Activated naive CD4-positive, alpha-beta T cell treated with anti-CD3 and anti-CD28 coated beads, Interleukin-2, amount 50 U/mL, for 72 hours (primary cell): ENCODE data around the gene ACOT11. TPM values are rescaled to one million over a fixed set of nuclear protein-coding genes. Genes with fewer than 3 reads are reported as not detected.
A peak's percentile ranks its signal among the peaks of the same experiment; 100 is the strongest.

ENCODE experiments used
- ATAC-seq, 2 donors: fragments of 150-1000 bp; cut with Tn5 transposase; 2 replicates each; pipeline ENCODE4 v1.10.0; 2021; ENCODE audit warnings: mild to moderate bottlenecking in 2 of 2, moderate library complexity in 2 of 2
- DNase-seq, 2 donors: peaks; one replicate each; pipeline ENCODE4 v3.0.0; 2021 to 2022; ENCODE audit warnings: low spot score in 2 of 2
- H3K27ac Mint-ChIP-seq, 2 donors: one replicate each; pipeline ENCODE4 v1.8.0; 2022; ENCODE audit warnings: mild to moderate bottlenecking in 2 of 2, mixed read lengths in 2 of 2
- H3K36me3 Mint-ChIP-seq, 2 donors: one replicate each; pipeline ENCODE4 v1.8.0; 2022; ENCODE audit warnings: mixed read lengths in 2 of 2
- H3K9me3 Mint-ChIP-seq, 2 donors: one replicate each; pipeline ENCODE4 v1.8.0; 2022; ENCODE audit warnings: mixed read lengths in 2 of 2
- total RNA-seq, 2 donors: library from RNA; stranded (reverse); gene quantifications; one replicate each; pipeline ENCODE4 v1.2.3, GENCODE V29; 2022

The ACOT11 gene
- total RNA-seq, 2 donors from 2014 or later, result 1.0 to 4.5 TPM

DNA sequence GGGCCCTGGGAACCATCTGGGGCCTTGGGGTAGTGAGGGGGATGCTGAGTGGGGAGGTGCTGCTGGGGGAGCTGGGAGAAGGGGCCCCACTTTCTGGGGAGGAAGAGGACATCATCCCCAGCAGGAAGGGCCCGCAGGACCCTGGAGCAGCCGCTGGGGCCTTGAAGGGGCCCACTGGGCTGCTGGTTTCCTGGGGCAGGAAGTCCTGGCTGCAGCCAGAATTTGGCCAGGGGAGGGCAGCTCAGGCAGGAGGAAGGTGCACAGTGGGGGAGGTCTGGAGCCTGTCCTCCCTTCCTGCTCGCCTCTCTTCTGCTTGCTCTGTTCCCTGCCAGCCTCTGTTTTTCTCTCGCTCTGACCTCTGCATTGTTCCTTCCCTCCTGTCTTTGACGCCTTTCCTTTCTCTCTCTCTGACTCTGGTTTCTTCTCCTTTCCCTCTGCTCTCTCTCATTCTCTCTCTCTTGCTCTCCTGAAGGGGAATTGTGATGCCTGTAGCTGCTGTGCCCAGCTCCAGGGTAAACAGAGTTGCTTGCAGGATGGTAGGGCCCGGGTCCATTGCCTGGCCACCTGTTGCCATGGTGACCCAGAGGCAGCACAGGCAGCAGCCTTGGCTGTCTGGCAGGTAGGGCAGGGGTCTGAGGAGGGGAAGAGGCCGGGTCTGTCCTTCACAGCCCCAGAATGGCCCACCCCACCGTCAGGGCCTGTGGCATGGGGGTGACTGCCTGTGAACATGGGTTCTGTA is 23.9 kb downstream of the ACOT11 start:
- DNase-seq (no peak), ATAC-seq (no peak)
- Mint-ChIP-seq H3K9me3 (no peaks in the 10 kb centered on the region), H3K36me3 (no peaks in the 10 kb centered on the region), H3K27ac (no peak overlapping the region)

DNA sequence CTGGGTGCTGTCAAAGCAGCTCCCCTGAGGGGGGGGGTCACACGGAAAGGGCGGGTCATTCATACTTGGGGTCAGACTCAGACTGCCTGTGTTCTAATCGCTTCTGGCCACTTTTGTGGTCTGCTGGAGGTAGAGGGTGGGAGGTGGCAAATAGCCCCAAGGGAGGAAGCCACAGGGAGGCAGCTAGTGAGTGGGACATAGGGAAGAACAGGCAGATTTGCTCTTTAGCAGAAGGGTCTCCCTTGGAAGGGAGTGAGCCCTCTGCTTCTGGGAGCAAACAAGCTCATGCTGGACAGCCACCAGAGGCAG is 24.5 kb downstream of the ACOT11 start:
- ATAC-seq (no peak), DNase-seq (no peak)
- H3K9me3 Mint-ChIP-seq, result no peaks in the 10 kb centered on the region
- H3K36me3 Mint-ChIP-seq, result no peaks in the 10 kb centered on the region
- H3K27ac Mint-ChIP-seq, result no peak overlapping the region

DNA sequence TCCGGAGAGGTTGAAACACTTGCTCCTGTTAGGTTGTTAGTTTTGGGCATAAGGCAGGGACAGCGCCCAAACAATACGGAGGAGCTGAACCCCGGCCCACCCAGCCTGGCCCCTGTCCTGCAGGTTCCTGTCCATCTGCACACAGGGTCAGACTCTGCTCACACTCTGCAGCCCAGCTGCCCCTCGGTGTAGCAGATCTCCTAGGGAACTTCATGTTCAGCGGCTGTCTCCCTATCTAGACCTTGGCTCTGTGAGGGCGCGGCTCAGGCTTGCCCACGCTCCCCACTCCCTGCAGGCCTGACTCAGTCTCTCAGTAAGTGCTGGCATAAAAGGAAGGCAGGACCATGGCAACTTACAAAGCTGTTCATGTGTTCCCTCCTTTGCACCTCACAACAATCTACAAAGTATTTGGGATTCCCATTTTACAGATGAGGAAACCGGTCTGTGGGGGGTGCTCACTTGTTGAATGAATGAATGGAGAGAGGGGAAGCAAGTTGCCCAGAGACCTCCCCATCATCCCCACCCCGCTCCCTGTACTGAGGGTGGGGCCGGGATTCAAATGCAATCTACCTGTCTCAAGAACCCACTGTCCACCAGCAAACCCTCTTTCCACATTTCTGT is 26.2 kb downstream of the ACOT11 start:
- H3K9me3 Mint-ChIP-seq, result no peaks in the 10 kb centered on the region
- DNase-seq, result no peak

DNA sequence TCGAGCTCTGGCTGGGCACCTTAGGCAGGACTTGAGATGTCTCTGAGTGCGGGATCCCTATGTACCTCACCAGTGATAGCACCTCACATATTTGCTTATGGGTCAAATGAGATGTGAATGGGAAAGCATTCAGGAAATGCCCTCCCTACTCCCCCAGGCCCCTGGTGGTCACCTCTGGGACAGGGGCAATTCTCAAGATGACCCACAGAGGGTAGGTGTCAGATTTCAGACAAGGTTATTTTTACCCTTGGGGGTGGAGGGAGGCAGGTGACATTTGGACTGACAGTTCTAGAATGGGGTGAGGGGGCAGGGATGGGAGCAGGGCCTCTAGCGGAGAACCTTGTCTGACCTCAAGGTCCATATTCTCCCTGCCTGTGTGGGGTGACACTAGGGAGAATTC is 27.1 kb downstream of the ACOT11 start:
- no peaks in the 10 kb centered on the region for H3K36me3 Mint-ChIP-seq
- ATAC-seq, result no peak
- H3K27ac Mint-ChIP-seq, result peak overlapping the region in 1 of 2 donors; percentile 15
- H3K9me3 Mint-ChIP-seq, result no peaks in the 10 kb centered on the region
- DNase-seq, result no peak

More for the DNA sequence above, 26.2 kb downstream of the ACOT11 start:
- Mint-ChIP-seq H3K27ac (peak overlapping the region in 1 of 2 donors; percentile 15), H3K36me3 (no peaks in the 10 kb centered on the region)
- no peak for ATAC-seq

DNA sequence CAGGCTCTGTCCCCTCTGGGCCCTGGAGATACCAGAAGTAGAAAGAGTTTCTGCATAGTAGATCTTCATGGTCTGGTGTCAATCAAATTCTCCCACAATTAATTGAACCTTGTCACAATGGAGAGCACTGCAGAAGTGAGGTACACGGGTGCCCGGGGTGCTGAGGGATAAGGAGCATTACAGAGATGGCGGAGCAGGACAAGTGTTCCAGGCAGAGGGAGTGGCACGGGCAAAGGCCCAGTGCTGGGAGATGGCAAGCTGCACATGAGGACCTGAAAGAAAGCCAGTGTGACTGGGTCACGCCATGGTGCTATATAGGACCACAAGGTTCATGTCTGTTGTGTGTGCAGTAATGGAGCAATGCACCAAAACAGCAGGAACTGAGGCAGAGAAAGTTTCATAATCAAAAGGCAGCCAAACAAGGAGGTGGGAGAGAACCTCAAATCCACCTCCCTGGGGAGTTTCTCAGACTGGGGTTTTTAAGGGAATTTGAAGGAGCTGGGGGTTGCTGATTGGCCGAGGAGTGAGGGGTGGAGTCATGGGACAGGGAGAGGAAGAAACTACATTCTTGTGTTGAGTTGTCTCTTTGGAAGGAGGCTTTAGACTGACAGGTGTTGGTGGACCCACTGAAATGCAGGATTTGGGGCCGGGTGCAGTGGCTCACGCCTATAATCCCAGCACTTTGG is 27.7 kb downstream of the ACOT11 start:
- ATAC-seq (no peak), DNase-seq (no peak)
- H3K36me3 Mint-ChIP-seq, result no peaks in the 10 kb centered on the region
- H3K27ac Mint-ChIP-seq, result no peak overlapping the region
- H3K9me3 Mint-ChIP-seq, result no peaks in the 10 kb centered on the region

DNA sequence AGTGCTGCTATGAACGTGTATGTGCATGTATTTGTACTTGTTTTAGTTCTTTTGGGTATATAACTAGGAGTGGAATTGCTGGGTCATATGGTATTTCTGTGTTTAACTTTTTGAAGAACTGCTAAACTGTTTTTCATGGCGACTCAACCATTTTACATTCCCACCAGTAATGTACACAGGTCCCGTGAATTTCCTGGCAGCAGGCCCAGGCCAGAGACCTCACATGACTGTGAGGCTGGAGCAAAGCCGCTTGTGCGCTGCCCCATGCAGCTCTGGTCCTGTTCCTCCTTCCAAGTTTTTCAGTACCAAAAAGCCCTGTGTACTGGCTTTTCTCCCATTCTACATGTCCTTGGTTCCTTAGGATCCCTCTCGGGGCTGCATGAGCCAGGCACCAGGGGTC is 29.6 kb downstream of the ACOT11 start:
- ATAC-seq (no peak), DNase-seq (no peak)
- Mint-ChIP-seq H3K9me3 (no peaks in the 10 kb centered on the region), H3K27ac (no peak overlapping the region), H3K36me3 (no peaks in the 10 kb centered on the region)

DNA sequence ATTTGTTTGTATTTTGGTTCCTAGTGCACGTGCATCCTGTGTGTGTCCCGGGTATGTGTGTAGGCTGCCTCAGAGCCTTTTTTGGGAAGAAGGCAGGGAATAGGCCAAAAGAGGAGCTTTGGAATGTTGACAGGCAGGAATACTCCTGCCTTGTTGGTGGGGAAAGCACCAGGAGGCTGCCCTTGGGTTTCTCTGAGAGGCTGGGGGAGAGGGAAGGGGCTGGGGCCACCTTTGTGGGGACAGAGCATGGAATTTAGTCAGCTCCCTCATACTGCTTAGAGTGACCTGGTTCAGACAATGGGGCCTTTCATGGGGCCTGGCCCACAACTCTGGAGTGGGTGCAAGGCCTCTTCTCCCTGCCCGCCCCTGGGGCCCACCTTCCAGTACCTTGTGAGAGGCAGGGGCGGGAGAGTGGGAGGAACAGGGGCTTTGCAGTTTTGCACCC is 31.3 kb downstream of the ACOT11 start:
- no peaks in the 10 kb centered on the region for H3K36me3 Mint-ChIP-seq
- H3K27ac Mint-ChIP-seq, result no peak overlapping the region

DNA sequence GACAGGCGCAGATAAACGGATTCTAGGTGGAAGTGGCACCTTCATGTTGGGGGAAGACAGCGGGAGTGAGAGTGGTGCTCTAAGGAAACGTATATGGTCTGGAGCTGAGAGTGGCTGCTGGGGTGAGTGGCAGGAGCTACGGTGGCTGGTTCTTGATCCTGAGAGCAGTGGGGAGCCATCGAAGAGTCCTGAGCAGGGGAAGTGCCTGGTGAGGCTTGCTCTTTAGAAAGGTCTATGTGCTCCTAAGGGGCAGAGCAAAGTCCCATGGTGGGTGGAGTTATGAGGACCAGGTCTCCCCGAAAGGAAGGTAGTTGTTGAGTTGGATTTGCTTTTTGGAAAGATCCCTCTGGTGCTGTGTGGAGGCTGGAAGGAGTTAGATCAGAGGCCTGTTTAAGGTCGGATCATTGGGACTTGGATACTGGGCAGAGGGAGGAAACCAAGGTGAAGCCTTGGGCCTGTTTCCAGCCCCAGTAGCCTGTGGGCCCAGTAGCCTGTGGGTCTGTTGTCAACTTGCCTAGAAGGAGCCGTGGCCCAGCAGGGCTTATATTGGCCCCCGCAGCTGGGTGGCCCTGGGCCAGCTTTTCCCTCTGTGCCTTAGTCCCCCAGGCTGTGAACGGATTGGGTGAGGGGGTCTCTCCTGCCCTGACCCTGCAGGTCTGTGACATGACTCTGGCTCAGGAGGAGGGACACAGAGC is 33.0 kb downstream of the ACOT11 start:
- no peaks in the 10 kb centered on the region for H3K36me3 Mint-ChIP-seq
- no peak for DNase-seq
- H3K9me3 Mint-ChIP-seq, result no peaks in the 10 kb centered on the region
- no peak for ATAC-seq
- H3K27ac Mint-ChIP-seq, result peak overlapping the region in 1 of 2 donors; percentile 53

More for the DNA sequence above, 31.3 kb downstream of the ACOT11 start:
- no peaks in the 10 kb centered on the region for H3K9me3 Mint-ChIP-seq
- ATAC-seq (no peak), DNase-seq (no peak)

DNA sequence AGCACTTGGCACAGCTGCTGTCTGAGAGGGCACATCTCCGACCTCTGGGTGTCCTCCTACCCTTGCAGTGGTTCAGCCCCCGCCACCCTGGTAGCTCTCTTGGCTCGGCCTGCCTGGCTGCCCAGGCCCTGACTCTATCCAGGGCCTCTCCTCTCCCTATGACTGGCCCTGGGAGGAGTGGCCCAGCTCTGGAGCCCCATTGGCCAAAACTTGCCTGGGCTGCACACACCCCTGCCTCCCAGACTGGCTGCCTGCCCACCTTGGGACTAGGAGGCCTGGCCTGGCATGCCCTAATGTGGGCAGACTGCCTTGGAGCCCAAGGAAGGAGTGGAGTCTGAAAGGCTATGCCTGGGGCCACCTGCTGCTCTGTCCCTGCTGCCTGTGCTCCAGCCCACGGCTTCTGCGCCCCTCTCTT is 33.6 kb downstream of the ACOT11 start:
- H3K27ac Mint-ChIP-seq, result no peak overlapping the region
- ATAC-seq (no peak), DNase-seq (no peak)
- no peaks in the 10 kb centered on the region for H3K9me3 Mint-ChIP-seq
- no peaks in the 10 kb centered on the region for H3K36me3 Mint-ChIP-seq

DNA sequence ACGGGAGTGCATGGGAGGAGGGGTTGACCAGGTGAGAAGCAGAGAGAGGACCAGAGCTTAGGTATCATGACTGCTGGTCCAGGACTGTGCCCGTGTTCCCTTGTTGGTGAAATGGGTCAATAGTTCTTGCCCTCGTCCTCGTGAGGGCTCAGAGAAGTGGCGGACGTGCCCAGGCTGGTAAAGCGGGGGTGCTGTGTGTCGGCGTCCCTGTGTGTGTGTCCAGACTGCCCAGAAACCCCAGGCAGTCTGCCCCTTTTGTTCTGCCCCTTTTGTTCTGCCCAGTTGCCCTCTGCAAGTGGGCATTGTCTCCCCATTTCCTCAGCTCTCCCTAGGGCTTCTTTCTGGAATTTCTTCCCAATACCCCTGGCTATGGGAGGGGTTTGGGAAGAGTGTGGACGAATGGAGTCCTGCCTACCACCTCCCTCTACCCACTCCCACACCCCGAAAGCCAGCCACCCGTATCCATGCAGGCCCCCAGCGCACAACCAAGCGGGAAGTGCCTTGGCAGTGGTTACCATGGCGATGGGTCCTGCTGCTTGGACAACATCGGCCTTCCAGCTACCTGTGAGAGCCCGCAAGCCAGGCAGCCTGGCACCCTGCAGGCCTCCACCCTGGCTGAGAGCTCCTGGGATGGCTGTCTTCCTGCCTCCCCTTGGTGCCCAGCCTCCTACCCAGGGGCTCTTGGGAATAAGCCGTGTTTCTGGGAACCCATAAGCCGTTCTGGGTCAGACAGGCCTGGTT is 34.7 kb downstream of the ACOT11 start:
- no peaks in the 10 kb centered on the region for H3K9me3 Mint-ChIP-seq
- ATAC-seq (no peak), DNase-seq (no peak)
- H3K36me3 Mint-ChIP-seq, result no peaks in the 10 kb centered on the region
- peak overlapping the region; percentile 26 to 77 for H3K27ac Mint-ChIP-seq

DNA sequence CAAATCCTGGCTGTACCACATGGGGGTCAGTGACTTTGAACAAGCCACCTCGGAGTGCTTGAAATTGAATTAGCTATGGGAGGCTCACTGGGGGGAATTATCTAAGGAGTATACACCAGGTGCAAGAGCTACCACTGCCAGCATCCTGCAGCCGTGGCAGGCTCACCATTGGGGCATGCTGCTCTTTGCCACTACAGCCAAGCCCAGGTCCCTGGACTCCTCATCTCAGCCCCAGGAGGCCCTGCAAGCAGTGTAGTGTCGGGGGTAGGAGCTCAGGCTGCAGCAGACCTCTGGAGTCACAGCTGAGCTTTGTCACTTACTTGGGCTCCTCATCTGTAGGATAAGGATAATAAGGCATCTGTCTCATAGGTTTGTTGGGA is 35.3 kb downstream of the ACOT11 start:
- DNase-seq (no peak), ATAC-seq (no peak)
- Mint-ChIP-seq H3K9me3 (no peaks in the 10 kb centered on the region), H3K36me3 (no peaks in the 10 kb centered on the region), H3K27ac (peak overlapping the region in 1 of 2 donors; percentile 26)

DNA sequence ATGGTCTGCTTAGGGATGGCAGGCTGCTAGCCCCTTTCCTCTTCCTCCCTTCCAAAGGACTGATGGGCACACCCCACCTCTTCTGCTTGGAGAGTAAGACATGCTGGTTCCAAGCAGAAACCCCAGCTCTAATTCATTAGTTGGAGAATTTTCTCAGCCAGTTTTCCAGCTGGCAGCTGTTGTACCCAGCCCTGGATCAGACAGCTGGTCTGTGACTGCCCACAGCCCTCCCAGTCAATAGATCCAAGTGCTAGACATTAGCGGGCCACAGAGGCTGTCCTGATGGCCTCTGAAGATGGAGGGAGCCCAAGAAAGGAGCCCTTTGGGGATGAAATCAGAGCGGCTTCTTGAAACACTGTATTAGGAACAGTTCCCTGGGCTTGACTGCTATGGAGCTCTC is 35.8 kb downstream of the ACOT11 start:
- DNase-seq (no peak), ATAC-seq (no peak)
- Mint-ChIP-seq H3K36me3 (no peaks in the 10 kb centered on the region), H3K27ac (no peak overlapping the region), H3K9me3 (no peaks in the 10 kb centered on the region)

DNA sequence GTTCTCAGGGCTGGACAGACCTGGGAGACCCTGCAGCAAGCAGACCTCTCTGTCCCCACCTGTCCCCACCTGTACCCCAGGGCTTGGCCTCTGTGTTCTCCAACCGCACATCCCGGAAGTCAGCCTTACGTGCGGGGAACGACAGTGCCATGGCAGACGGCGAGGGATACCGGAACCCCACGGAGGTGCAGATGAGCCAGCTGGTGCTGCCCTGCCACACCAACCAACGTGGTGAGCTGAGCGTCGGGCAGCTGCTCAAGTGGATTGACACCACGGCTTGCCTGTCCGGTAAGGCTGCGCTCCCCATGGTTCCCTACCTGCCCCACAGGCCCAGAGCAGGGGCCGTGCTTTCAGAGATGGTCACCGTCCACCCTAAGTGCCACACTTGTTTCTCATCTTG is 36.5 kb downstream of the ACOT11 start:
- ATAC-seq (no peak), DNase-seq (no peak)
- H3K27ac Mint-ChIP-seq, result no peak overlapping the region
- no peaks in the 10 kb centered on the region for H3K9me3 Mint-ChIP-seq
- H3K36me3 Mint-ChIP-seq, result no peaks in the 10 kb centered on the region

DNA sequence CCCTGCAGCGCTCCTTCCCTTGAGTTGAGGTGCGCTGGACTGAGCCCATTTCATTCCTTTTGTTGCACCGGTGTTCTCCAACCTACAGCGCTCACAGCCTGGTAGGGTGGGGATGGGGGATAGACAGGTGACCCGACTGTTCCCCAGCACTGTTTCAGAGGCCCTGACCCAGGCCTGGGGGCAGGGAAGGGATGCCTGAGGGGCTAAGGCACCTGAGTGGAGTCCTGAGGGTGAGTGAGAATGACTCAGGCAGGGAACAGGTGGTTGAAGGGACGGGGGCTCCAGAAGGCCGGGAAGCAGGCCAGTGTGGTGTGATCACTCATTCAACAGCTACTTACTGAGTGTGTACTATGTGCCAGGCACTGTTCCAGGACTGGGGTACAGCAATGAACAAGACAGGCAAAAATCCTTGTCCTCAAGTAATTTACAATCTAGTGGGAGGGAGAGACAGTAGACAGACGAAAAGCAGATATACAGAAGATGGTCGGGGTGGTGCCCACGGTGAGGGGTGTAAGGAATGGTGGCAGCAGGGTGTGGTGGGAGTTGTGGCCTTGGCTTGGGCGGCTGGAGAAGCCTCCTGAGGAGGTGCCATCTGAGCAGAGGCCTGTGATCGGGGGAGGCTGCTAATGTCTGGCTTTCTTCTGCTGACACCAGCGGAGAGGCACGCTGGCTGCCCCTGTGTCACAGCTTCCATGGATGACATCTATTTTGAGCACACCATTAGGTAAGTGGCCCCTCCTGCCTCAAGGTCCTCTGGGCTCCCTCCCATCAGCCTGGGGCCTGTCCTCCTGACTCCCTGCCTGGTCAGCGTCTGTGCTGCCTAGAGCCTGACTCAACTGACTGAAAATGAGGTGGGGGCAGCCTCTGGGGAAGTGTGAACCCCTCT is 37.4 kb downstream of the ACOT11 start:
- Mint-ChIP-seq H3K9me3 (no peaks in the 10 kb centered on the region), H3K27ac (peak overlapping the region in 1 of 2 donors; percentile 11), H3K36me3 (no peaks in the 10 kb centered on the region)
- ATAC-seq (no peak), DNase-seq (no peak)

DNA sequence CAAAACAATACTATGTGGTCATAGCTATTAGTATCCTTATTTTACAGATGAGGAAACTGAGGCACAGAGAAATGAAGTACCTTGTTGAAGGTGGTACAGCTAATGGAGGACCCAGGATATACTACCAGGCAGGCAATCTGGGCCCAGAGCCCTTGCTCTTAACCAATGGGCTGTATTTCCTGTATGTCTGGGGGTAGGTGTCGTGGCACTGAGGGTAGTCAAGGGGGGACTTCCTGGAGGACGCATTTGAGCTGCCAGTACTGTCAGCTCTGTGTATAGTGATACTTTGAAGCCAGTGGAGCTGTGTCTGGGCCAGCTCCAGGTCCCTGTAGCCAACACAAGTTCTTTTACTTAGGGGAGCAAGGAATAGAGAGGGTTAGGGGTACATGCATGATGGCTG is 40.3 kb downstream of the ACOT11 start:
- Mint-ChIP-seq H3K27ac (peak overlapping the region in 1 of 2 donors; percentile 66), H3K36me3 (no peaks in the 10 kb centered on the region), H3K9me3 (no peaks in the 10 kb centered on the region)
- ATAC-seq, result no peak
- DNase-seq, result no peak
